Gastroesophageal sphincter (tissue), 4 donors: Measurements from ENCODE around the gene DHRS4. TPM values are rescaled to one million over a fixed set of nuclear protein-coding genes. Genes with fewer than 3 reads are reported as not detected.
"Not testable (repeated sequence)": the region's sequence is repeated elsewhere in the genome, so short reads cannot be mapped to it uniquely, and the experiment has no call there.

Source experiments
- ATAC-seq: fragments of 150-250 bp; one replicate; pipeline ENCODE4 v1.9.1; 2016; ENCODE audit warnings: mild to moderate bottlenecking, moderate library complexity
- H3K27ac ChIP-seq, 4 donors: fragments of 200-600 bp; sonication (generic) in 3 of 4; 1 replicate in 3 of 4; 2 replicates in 1 of 4; pipeline ENCODE4 v1.5.1; 2016 to 2019
- H3K27me3 ChIP-seq: fragments of 200-600 bp; sonication (generic); one replicate; pipeline ENCODE4 v1.5.1; 2019
- H3K36me3 ChIP-seq, 2 donors: fragments of 200-600 bp; sonication (generic); one replicate each; pipeline ENCODE4 v1.5.1; 2019; ENCODE audit warnings: control low read depth in 1 of 2
- H3K4me1 ChIP-seq, 3 donors: fragments of 200-600 bp; sonication (generic); 1 replicate in 2 of 3; 2 replicates in 1 of 3; pipeline ENCODE4 v1.5.1; 2016 to 2019; ENCODE audit warnings: control low read depth in 2 of 3
- H3K4me3 ChIP-seq, 2 donors: fragments of 200-600 bp; sonication (generic); one replicate each; pipeline ENCODE4 v1.5.1; 2019; ENCODE audit warnings: mild to moderate bottlenecking in 1 of 2, moderate library complexity in 1 of 2
- H3K9me3 ChIP-seq, 3 donors: fragments of 200-600 bp; sonication (generic); one replicate each; pipeline ENCODE4 v1.5.1; 2017 to 2019; ENCODE audit warnings: control low read depth in 2 of 3
- CTCF ChIP-seq, 4 experiments: fragments of 200-600 bp in 2 of 4; fragments of 450-650 bp in 2 of 4; sonication (generic) in 1 of 4; IDR thresholded peaks; one replicate each; pipeline ENCODE4 v1.5.1; 2017 to 2019; ENCODE audit warnings: antibody characterized with exemption in 4 of 4, mild to moderate bottlenecking in 2 of 4, moderate library complexity in 2 of 4
- EP300 ChIP-seq: sonication (generic); formaldehyde crosslinking; IDR thresholded peaks from one replicate; pipeline ENCODE4 v1.6.1; 2017; ENCODE audit warnings: antibody characterized with exemption, mild to moderate bottlenecking
- POLR2A ChIP-seq, 2 donors: fragments of 450-650 bp; IDR thresholded peaks; one replicate each; pipeline ENCODE4 v1.6.1; 2017; ENCODE audit warnings: antibody characterized with exemption in 2 of 2, mild to moderate bottlenecking in 2 of 2, moderate library complexity in 1 of 2
- POLR2AphosphoS5 ChIP-seq: sonication (generic); formaldehyde crosslinking; IDR thresholded peaks from one replicate; pipeline ENCODE4 v1.6.1; 2017; ENCODE audit warnings: antibody characterized with exemption
- WGBS, 2 donors: methylation state at CpG; one replicate each; pipeline ENCODE4 v1.1.5; 2018; ENCODE audit warnings: low coverage in 1 of 2; 5-methylcytosine and 5-hydroxymethylcytosine counted together
- total RNA-seq, 4 donors: library from RNA; depleted of rRNA; stranded (reverse); fragments of >200 nt; gene quantifications; one replicate each; pipeline ENCODE4 v1.1.0, GENCODE V29; 2016

Gene DHRS4
- total RNA-seq, 4 donors from 2014 or later = 30.4 to 55.9 (median 37.1) TPM

GRCh38 chr14:24011051-24011450 is 57.5 kb downstream of the DHRS4 start:
- WGBS, 2 donors = 63 to 78% methylated on average over 1 to 2 of the region's 2 CpGs
- no peak overlapping the region for H3K27ac ChIP-seq

DNA sequence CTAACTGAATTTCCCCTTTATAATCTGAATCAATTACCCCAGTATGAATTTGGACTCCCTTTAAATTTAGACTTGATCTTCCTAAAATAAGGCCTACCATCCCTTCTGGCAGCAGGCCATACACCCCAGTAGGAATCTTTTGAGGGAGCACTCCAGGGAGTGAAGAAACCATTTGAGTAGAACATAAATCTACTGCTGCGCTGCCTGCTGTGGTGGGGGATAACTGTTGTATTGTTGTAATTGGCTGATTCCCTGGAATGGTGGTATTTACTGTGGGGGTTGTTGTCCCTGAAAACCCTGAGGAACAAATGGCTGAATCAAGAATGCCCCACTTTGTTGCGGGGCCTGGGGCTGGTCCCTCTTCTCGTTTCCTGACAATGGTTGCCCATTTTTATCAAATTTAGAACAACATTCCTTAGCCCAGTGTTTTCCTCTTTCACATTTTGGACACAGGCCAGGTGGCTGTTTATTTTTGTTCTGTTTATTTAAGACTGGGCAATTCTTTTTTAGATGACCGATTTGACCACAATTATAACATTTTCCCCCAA is 59.2 kb downstream of the DHRS4 start:
- WGBS, 2 donors = 43 to 52% methylated on average over 3 to 4 of the region's 4 CpGs
- Histone ChIP-seq H3K4me1 (peaks cover 0 to 33% (median 3%) of the 10 kb centered on the region in 3 donors), H3K27ac (peak overlapping the region in 1 of 4 donors; percentile 17)
- not testable (repeated sequence) for ATAC-seq, H3K36me3 ChIP-seq, H3K4me3 ChIP-seq, H3K9me3 ChIP-seq, H3K27me3 ChIP-seq

More at GRCh38 chr14:24011051-24011450, 57.5 kb downstream of the DHRS4 start:
- no peak for TF ChIP-seq POLR2AphosphoS5
- TF ChIP-seq CTCF (IDR thresholded peaks at IDR 0.05) = no peak
- no peak for TF ChIP-seq EP300
- TF ChIP-seq POLR2A (IDR thresholded peaks at IDR 0.05) = no peak
- Histone ChIP-seq H3K27me3 (no peaks in the 10 kb centered on the region), H3K36me3 (no peaks in the 10 kb centered on the region), H3K9me3 (no peaks in the 10 kb centered on the region), H3K4me3 (no peak overlapping the region), H3K4me1 (peaks cover 0 to 42% (median 3%) of the 10 kb centered on the region in 3 donors)
- ATAC-seq = no peak

- H3K4me1 ChIP-seq = peaks cover 0 to 33% (median 3%) of the 10 kb centered on the region in 3 donors
- H3K36me3 ChIP-seq = no peaks in the 10 kb centered on the region
- H3K4me3 ChIP-seq = no peak overlapping the region
- no peaks in the 10 kb centered on the region for H3K9me3 ChIP-seq
- H3K27ac ChIP-seq = no peak overlapping the region
- no peaks in the 10 kb centered on the region for H3K27me3 ChIP-seq
- TF ChIP-seq POLR2A (IDR thresholded peaks at IDR 0.05) (no peak), CTCF (IDR thresholded peaks at IDR 0.05) (peak; percentile 91 to 94 (median 92))
- ATAC-seq = peak; percentile 77
- WGBS, 2 donors = 25 to 78% methylated on average over 4 to 12 of the region's 12 CpGs
These were observed 60.3 kb downstream of the DHRS4 start for GRCh38 chr14:24013654-24014514.

DNA sequence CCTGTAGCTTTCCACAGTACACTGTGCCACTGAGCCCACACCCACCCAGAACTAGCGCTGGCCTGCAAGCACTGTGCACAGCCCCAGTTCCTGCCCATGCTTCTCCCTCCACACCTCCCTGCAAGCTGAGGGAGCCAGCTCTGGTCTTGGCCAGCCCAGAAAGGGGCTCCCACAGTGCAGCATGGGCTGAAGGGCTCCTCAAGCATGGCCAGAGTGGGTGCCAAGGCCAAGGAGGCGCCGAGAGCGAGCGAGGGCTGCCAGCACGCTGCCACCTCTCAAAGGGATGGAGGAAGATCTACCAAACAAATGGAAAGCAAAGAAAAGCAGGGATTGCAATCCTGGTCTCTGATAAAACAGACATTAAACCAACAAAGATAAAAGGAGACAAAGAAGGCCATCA is 62.2 kb downstream of the DHRS4 start:
- peaks cover 0 to 25% (median 3%) of the 10 kb centered on the region in 3 donors for H3K4me1 ChIP-seq
- no CpG with 5 or more reads among the region's 6 CpGs for WGBS, 2 donors
- H3K4me3 ChIP-seq, ATAC-seq, H3K9me3 ChIP-seq, H3K27ac ChIP-seq, H3K27me3 ChIP-seq, H3K36me3 ChIP-seq: not testable (repeated sequence)

Other genes starting within 250 kb of the DHRS4 start
- gene DHRS4L2, start 35.2 kb downstream of the DHRS4 start, total RNA-seq = 10 to 100 TPM in 3 of 4 donors, 1 to 10 TPM in 1; 5.9 to 25.3 (median 16.7) TPM
- gene CARMIL3, start 98.2 kb downstream of the DHRS4 start, total RNA-seq = under 1 TPM in 3 of 4 donors, not detected in 1; 0.12 to 0.47 (median 0.17) TPM
- gene CPNE6, start 117.8 kb downstream of the DHRS4 start, total RNA-seq = 1 to 10 TPM in 1 of 4 donors, not detected in 3; 1.5 TPM
- gene PCK2, start 140.5 kb downstream of the DHRS4 start, total RNA-seq = 10 to 100 TPM in 3 of 4 donors, 1 to 10 TPM in 1; 9.2 to 14.9 (median 11.6) TPM
- 10 to 100 TPM; 58.0 to 81.6 (median 71.6) TPM for gene DCAF11, start 161.0 kb downstream of the DHRS4 start, total RNA-seq
- 10 to 100 TPM in 1 of 4 donors, 1 to 10 TPM in 1, under 1 TPM in 1, not detected in 1; 0.81 to 10.4 (median 5.0) TPM for gene NRL, start 161.2 kb downstream of the DHRS4 start, total RNA-seq
- gene FITM1, start 176.9 kb downstream of the DHRS4 start, total RNA-seq = under 1 TPM in 2 of 4 donors, not detected in 2; 0.27 to 0.67 TPM
- 100 to 1,000 TPM; 114 to 186 (median 127) TPM for gene PSME1, start 182.4 kb downstream of the DHRS4 start, total RNA-seq
- 10 to 100 TPM in 2 of 4 donors, 1 to 10 TPM in 2; 6.4 to 15.4 (median 10.4) TPM for gene EMC9, start 187.8 kb downstream of the DHRS4 start, total RNA-seq
- gene PSME2, start 192.8 kb downstream of the DHRS4 start, total RNA-seq = 10 to 100 TPM; 41.4 to 52.3 (median 42.0) TPM
- 10 to 100 TPM; 19.0 to 38.9 (median 32.0) TPM for gene RNF31, start 193.7 kb downstream of the DHRS4 start, total RNA-seq
- 10 to 100 TPM; 61.3 to 80.1 (median 68.1) TPM for gene IRF9, start 207.5 kb downstream of the DHRS4 start, total RNA-seq
- 1 to 10 TPM; 1.6 to 8.2 (median 6.8) TPM for gene REC8, start 218.3 kb downstream of the DHRS4 start, total RNA-seq
- gene IPO4, start 235.0 kb downstream of the DHRS4 start, total RNA-seq = 10 to 100 TPM; 16.8 to 31.6 (median 27.0) TPM
- 10 to 100 TPM; 34.7 to 53.3 (median 45.0) TPM for gene TM9SF1, start 241.7 kb downstream of the DHRS4 start, total RNA-seq